ENCODE results near the gene GNB1L. TPM values are rescaled to one million over a fixed set of nuclear protein-coding genes. Genes with fewer than 3 reads are reported as not detected.
A peak's percentile ranks its signal among the peaks of the same experiment; 100 is the strongest.

The GNB1L gene
- total and polyA plus RNA-seq, 9 of the 15 experiments (the other 6 are each of a cell fraction or from before 2014, with no cell fraction given), result 0.56 to 50.5 (median 10.2) TPM

DNA sequence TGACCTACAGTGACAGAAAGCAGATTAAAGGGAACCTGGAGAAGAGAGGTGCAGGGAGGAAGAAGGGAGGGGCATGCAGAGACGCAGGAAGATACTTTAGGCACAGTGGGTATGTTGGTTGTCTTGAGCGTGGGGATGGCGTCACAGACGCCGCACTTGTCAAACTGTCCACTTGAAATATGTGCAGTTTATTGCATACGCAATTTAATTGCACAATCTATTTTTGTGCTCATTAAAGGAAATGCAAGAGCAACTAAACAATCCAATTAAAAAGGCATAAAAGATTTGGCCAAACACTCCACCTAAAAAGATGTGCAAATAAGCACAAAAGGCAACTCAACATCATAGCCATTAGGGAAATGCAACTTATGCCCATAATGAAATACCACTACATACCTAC, 16.8 kb downstream of the GNB1L start (continued):
- TF ChIP-seq, protein P1, sequence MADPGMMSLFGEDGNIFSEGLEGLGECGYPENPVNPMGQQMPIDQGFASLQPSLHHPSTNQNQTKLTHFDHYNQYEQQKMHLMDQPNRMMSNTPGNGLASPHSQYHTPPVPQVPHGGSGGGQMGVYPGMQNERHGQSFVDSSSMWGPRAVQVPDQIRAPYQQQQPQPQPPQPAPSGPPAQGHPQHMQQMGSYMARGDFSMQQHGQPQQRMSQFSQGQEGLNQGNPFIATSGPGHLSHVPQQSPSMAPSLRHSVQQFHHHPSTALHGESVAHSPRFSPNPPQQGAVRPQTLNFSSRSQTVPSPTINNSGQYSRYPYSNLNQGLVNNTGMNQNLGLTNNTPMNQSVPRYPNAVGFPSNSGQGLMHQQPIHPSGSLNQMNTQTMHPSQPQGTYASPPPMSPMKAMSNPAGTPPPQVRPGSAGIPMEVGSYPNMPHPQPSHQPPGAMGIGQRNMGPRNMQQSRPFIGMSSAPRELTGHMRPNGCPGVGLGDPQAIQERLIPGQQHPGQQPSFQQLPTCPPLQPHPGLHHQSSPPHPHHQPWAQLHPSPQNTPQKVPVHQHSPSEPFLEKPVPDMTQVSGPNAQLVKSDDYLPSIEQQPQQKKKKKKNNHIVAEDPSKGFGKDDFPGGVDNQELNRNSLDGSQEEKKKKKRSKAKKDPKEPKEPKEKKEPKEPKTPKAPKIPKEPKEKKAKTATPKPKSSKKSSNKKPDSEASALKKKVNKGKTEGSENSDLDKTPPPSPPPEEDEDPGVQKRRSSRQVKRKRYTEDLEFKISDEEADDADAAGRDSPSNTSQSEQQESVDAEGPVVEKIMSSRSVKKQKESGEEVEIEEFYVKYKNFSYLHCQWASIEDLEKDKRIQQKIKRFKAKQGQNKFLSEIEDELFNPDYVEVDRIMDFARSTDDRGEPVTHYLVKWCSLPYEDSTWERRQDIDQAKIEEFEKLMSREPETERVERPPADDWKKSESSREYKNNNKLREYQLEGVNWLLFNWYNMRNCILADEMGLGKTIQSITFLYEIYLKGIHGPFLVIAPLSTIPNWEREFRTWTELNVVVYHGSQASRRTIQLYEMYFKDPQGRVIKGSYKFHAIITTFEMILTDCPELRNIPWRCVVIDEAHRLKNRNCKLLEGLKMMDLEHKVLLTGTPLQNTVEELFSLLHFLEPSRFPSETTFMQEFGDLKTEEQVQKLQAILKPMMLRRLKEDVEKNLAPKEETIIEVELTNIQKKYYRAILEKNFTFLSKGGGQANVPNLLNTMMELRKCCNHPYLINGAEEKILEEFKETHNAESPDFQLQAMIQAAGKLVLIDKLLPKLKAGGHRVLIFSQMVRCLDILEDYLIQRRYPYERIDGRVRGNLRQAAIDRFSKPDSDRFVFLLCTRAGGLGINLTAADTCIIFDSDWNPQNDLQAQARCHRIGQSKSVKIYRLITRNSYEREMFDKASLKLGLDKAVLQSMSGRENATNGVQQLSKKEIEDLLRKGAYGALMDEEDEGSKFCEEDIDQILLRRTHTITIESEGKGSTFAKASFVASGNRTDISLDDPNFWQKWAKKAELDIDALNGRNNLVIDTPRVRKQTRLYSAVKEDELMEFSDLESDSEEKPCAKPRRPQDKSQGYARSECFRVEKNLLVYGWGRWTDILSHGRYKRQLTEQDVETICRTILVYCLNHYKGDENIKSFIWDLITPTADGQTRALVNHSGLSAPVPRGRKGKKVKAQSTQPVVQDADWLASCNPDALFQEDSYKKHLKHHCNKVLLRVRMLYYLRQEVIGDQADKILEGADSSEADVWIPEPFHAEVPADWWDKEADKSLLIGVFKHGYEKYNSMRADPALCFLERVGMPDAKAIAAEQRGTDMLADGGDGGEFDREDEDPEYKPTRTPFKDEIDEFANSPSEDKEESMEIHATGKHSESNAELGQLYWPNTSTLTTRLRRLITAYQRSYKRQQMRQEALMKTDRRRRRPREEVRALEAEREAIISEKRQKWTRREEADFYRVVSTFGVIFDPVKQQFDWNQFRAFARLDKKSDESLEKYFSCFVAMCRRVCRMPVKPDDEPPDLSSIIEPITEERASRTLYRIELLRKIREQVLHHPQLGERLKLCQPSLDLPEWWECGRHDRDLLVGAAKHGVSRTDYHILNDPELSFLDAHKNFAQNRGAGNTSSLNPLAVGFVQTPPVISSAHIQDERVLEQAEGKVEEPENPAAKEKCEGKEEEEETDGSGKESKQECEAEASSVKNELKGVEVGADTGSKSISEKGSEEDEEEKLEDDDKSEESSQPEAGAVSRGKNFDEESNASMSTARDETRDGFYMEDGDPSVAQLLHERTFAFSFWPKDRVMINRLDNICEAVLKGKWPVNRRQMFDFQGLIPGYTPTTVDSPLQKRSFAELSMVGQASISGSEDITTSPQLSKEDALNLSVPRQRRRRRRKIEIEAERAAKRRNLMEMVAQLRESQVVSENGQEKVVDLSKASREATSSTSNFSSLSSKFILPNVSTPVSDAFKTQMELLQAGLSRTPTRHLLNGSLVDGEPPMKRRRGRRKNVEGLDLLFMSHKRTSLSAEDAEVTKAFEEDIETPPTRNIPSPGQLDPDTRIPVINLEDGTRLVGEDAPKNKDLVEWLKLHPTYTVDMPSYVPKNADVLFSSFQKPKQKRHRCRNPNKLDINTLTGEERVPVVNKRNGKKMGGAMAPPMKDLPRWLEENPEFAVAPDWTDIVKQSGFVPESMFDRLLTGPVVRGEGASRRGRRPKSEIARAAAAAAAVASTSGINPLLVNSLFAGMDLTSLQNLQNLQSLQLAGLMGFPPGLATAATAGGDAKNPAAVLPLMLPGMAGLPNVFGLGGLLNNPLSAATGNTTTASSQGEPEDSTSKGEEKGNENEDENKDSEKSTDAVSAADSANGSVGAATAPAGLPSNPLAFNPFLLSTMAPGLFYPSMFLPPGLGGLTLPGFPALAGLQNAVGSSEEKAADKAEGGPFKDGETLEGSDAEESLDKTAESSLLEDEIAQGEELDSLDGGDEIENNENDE (IDR thresholded peaks at IDR 0.05; ENCODE audit: low read depth, low read length), result no peak
- TF ChIP-seq, protein P2, sequence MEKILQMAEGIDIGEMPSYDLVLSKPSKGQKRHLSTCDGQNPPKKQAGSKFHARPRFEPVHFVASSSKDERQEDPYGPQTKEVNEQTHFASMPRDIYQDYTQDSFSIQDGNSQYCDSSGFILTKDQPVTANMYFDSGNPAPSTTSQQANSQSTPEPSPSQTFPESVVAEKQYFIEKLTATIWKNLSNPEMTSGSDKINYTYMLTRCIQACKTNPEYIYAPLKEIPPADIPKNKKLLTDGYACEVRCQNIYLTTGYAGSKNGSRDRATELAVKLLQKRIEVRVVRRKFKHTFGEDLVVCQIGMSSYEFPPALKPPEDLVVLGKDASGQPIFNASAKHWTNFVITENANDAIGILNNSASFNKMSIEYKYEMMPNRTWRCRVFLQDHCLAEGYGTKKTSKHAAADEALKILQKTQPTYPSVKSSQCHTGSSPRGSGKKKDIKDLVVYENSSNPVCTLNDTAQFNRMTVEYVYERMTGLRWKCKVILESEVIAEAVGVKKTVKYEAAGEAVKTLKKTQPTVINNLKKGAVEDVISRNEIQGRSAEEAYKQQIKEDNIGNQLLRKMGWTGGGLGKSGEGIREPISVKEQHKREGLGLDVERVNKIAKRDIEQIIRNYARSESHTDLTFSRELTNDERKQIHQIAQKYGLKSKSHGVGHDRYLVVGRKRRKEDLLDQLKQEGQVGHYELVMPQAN (IDR thresholded peaks at IDR 0.05; ENCODE audit: borderline replicate concordance), result no peak
- TF ChIP-seq TSC22D4 (tag; IDR thresholded peaks at IDR 0.05) (0 out of 2 replicates have a peak, but pooled peaks have one; percentile 59), CEBPG (CRISPR knock-in tag; IDR thresholded peaks at IDR 0.05) (peak; percentile 47; the same call in 1 of the 2 replicates), CEBPG (tag; conservative IDR thresholded peaks at IDR 0.05 in 1 of 2, IDR thresholded peaks at IDR 0.05 in 1 of 2) (peak; percentile 71 to 75; a peak in 3 of 4 replicates), SMARCA5 (IDR thresholded peaks at IDR 0.05) (no peak), MAZ (CRISPR knock-in tag; conservative IDR thresholded peaks at IDR 0.05 in 1 of 2, IDR thresholded peaks at IDR 0.05 in 1 of 2) (no peak), CEBPB (tag; IDR thresholded peaks at IDR 0.05) (peak; percentile 88), RAD51 (IDR thresholded peaks at IDR 0.05; ENCODE audit: borderline replicate concordance, low read depth) (no peak)
- TF ChIP-seq, protein P3, sequence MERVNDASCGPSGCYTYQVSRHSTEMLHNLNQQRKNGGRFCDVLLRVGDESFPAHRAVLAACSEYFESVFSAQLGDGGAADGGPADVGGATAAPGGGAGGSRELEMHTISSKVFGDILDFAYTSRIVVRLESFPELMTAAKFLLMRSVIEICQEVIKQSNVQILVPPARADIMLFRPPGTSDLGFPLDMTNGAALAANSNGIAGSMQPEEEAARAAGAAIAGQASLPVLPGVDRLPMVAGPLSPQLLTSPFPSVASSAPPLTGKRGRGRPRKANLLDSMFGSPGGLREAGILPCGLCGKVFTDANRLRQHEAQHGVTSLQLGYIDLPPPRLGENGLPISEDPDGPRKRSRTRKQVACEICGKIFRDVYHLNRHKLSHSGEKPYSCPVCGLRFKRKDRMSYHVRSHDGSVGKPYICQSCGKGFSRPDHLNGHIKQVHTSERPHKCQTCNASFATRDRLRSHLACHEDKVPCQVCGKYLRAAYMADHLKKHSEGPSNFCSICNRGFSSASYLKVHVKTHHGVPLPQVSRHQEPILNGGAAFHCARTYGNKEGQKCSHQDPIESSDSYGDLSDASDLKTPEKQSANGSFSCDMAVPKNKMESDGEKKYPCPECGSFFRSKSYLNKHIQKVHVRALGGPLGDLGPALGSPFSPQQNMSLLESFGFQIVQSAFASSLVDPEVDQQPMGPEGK (CRISPR knock-in tag; IDR thresholded peaks at IDR 0.05; ENCODE audit: borderline replicate concordance), result no peak
